T-cell (primary cell): ENCODE measurements around the gene CD74. TPM values are rescaled to one million over a fixed set of nuclear protein-coding genes. Genes with fewer than 3 reads are reported as not detected.

ENCODE experiments used
- total RNA-seq, 35 experiments: library from RNA in 6 of 35; stranded (reverse) in 6 of 35; fragments of 120-200 nt in 1 of 35; gene quantifications; one replicate each; pipeline versions ENCODE4 v1.2.1 to v1.2.4 and lab custom pipeline; 2013 to 2026

CD74 gene
- total RNA-seq, 5 donors from 2014 or later (not counting 1 experiment from before 2014, with no cell fraction given) = 201 to 512 (median 406) TPM

Other genes starting within 250 kb of the CD74 start
- gene CDX1, start 246.1 kb downstream of the CD74 start, total RNA-seq = under 1 TPM in 1 of 5 donors, not detected in 4; 0.23 TPM
- not detected for gene SLC6A7, start 222.8 kb downstream of the CD74 start, total RNA-seq
- gene CAMK2A, start 123.1 kb downstream of the CD74 start, total RNA-seq = not detected
- gene ARSI, start 110.0 kb downstream of the CD74 start, total RNA-seq = under 1 TPM in 1 of 5 donors, not detected in 4; 0.09 TPM
- 10 to 100 TPM; 50.4 to 67.8 (median 58.4) TPM for gene TCOF1, start 55.2 kb downstream of the CD74 start, total RNA-seq
- 1,000 to 10,000 TPM; 4,124 to 5,450 (median 5,009) TPM for gene RPS14, start 36.8 kb upstream of the CD74 start, total RNA-seq
- 1 to 10 TPM in 3 of 5 donors, under 1 TPM in 2; 0.83 to 2.0 (median 1.2) TPM for gene NDST1, start 95.2 kb upstream of the CD74 start, total RNA-seq
- gene SYNPO, start 227.8 kb upstream of the CD74 start, total RNA-seq = 1 to 10 TPM in 3 of 5 donors, under 1 TPM in 2; 0.09 to 1.9 (median 1.0) TPM
- gene MYOZ3, start 248.3 kb upstream of the CD74 start, total RNA-seq = not detected